ENCODE measurements around the gene LOC128125822.

DNA sequence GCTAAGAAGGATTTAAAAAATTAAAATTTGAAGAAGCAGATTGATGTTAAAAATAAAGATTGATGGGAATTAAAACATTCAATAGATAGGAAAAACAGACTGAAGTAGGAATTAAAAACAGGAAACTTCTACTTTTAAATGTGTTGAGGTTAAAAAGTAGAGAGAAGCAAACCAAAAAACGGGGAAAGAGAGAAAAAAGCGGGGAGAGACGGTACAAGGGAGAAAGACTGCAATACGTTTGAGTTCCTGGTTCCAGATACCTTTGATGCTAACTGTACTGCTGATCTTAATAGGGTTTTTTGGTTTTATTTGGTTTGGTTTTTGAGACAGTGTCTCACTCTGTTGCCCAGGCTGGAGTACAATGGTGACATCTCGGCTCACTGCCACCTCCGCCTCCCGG is 27.0 kb downstream of the LOC128125822 start:
- TF ChIP-seq EP300 (IDR thresholded peaks at IDR 0.05; ENCODE audit: borderline replicate concordance) = no peak
- no peak for TF ChIP-seq RAD21 (IDR thresholded peaks at IDR 0.05; ENCODE audit: low read depth)
- TF ChIP-seq, protein P1, sequence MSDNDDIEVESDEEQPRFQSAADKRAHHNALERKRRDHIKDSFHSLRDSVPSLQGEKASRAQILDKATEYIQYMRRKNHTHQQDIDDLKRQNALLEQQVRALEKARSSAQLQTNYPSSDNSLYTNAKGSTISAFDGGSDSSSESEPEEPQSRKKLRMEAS (IDR thresholded peaks at IDR 0.05) = no peak
- TF ChIP-seq TAF1 (IDR thresholded peaks at IDR 0.05; ENCODE audit: low read depth) = no peak
- no peak for TF ChIP-seq FOXM1 (IDR thresholded peaks at IDR 0.05; ENCODE audit: borderline replicate concordance, low read depth)
- TF ChIP-seq YY1 (IDR thresholded peaks at IDR 0.05; ENCODE audit: low read depth) = no peak
- TF ChIP-seq EGR1 (IDR thresholded peaks at IDR 0.05) = no peak
- no peak for TF ChIP-seq CREB1 (IDR thresholded peaks at IDR 0.05; ENCODE audit: low read depth)
- no peak for TF ChIP-seq REST (IDR thresholded peaks at IDR 0.05; ENCODE audit: low read depth)
- TF ChIP-seq TCF12 (IDR thresholded peaks at IDR 0.05; ENCODE audit: low read depth) = no peak
- no peak for TF ChIP-seq ZBTB7A (IDR thresholded peaks at IDR 0.05; ENCODE audit: low read depth)
- no peak for TF ChIP-seq NFIC (IDR thresholded peaks at IDR 0.05)

Measured in Ishikawa (cell line).